RWPE2 (cell line): ENCODE results near the gene CYB5R3.

Source experiments
- ATAC-seq: fragments of 200-7000 bp; cut with Tn5 transposase; 3 replicates; pipeline ENCODE4 v1.9.1; 2021; ENCODE audit warnings: low read depth
- DNase-seq: peaks from one replicate; pipeline ENCODE4 v3.0.0-alpha.2; 2020; ENCODE audit warnings: low spot score
- H3K27ac ChIP-seq: fragments of 450-650 bp; 2 replicates; pipeline ENCODE4 v1.5.1; 2017; ENCODE audit warnings: mild to moderate bottlenecking; ENCODE audit not compliant: poor library complexity, severe bottlenecking
- H3K27me3 ChIP-seq: fragments of 250-450 bp; sonication (Bioruptor Pico); 2 replicates; pipeline ENCODE4 v1.5.1; 2021; ENCODE audit warnings: mild to moderate bottlenecking, moderate library complexity; ENCODE audit not compliant: insufficient read depth, poor library complexity, severe bottlenecking
- H3K36me3 ChIP-seq: fragments of 250-450 bp; sonication (Bioruptor Pico); 2 replicates; pipeline ENCODE4 v1.5.1; 2020; ENCODE audit warnings: low read depth, mild to moderate bottlenecking, moderate library complexity
- H3K4me1 ChIP-seq: fragments of 250-450 bp; sonication (Bioruptor Pico); 2 replicates; pipeline ENCODE4 v1.5.1; 2021; ENCODE audit warnings: mild to moderate bottlenecking, moderate library complexity; ENCODE audit not compliant: insufficient read depth, poor library complexity, severe bottlenecking
- H3K4me3 ChIP-seq: fragments of 250-450 bp; sonication (Bioruptor Pico); 2 replicates; pipeline ENCODE4 v1.5.1; 2021; ENCODE audit warnings: mild to moderate bottlenecking, moderate library complexity; ENCODE audit not compliant: severe bottlenecking
- H3K9me3 ChIP-seq: fragments of 250-450 bp; sonication (Bioruptor Pico); 2 replicates; pipeline ENCODE4 v1.5.1; 2021; ENCODE audit warnings: mild to moderate bottlenecking, moderate library complexity; ENCODE audit not compliant: severe bottlenecking
- CTCF ChIP-seq: fragments of 450-650 bp; IDR thresholded peaks from one replicate; pipeline ENCODE4 v1.5.1; 2017; ENCODE audit warnings: mild to moderate bottlenecking, moderate library complexity; ENCODE audit not compliant: poor library complexity, severe bottlenecking

CYB5R3 gene

DNA sequence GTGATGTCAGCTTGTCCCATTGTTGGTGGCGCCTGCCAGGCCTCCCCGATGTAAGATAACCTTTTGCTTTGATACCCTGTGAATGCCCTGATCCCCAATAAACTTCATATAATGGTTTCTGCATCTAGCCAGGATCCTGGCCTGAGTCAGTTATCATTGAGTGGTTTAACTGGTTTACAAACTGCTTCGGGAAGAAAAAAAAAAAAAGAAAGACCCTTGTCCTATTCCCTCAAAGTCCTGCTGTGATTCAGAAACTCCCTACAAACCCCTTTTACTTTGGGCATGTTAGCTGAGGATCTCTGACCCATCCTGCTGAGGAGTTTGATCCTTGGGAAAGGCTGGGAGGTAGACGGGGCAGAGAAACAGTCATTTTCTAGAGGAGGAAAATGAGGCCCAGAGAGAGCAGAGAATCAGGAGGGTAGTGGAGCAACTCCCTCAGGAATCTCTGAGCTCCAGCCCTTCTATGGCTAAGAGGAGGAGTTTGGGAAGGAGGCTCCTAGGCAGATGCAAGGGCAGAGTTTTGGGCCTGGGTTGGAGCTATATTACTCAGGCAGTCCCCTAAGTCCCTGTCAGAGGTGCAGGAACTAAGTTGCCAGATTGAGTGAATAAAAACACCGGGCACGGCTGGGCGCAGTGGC, 5.4 kb upstream of the CYB5R3 start:
- no peak for TF ChIP-seq CTCF
- Histone ChIP-seq H3K27me3 (no peaks in the 10 kb centered on the region), H3K4me1 (no peaks in the 10 kb centered on the region), H3K36me3 (no peaks in the 10 kb centered on the region), H3K4me3 (no peak overlapping the region), H3K27ac (no peak overlapping the region), H3K9me3 (peaks cover 1% of the 10 kb centered on the region)
- no peak for DNase-seq
- ATAC-seq = no peak

DNA sequence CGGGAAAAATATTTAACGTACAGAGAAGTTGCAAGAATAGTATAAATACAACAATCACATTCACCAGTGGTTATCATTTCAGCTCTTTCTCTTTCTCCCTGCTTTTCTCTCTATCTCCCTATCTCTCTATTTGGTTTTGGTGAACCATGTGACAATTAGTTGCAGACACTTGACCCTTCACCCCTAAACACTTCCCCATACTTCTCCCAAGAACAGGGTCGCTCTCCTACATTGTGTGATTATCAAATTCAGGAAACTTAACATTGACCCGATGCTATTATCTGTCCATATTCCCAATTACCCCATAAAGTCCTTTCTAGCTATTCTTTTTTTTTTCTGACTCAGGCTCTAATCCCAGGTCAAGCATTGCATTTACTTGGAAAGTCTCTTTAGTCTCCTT, 4.8 kb upstream of the CYB5R3 start:
- no peak for TF ChIP-seq CTCF
- DNase-seq = no peak
- no peaks in the 10 kb centered on the region for H3K9me3 ChIP-seq
- H3K36me3 ChIP-seq = no peaks in the 10 kb centered on the region
- H3K27me3 ChIP-seq = no peaks in the 10 kb centered on the region
- H3K4me1 ChIP-seq = no peaks in the 10 kb centered on the region
- no peak overlapping the region for H3K4me3 ChIP-seq
- H3K27ac ChIP-seq = no peak overlapping the region
- ATAC-seq = no peak

GRCh38 chr22:42651134-42651533, 1.9 kb upstream of the CYB5R3 start:
- DNase-seq (no peak), ATAC-seq (0 out of 3 replicates have a peak, but pooled peaks have one; percentile 13)
- H3K27me3 ChIP-seq = no peaks in the 10 kb centered on the region
- no peak overlapping the region for H3K4me3 ChIP-seq
- H3K36me3 ChIP-seq = no peaks in the 10 kb centered on the region
- peaks cover 7% of the 10 kb centered on the region for H3K4me1 ChIP-seq
- no peak for TF ChIP-seq CTCF
- H3K27ac ChIP-seq = no peak overlapping the region
- no peaks in the 10 kb centered on the region for H3K9me3 ChIP-seq

- Histone ChIP-seq H3K9me3 (no peaks in the 10 kb centered on the region), H3K4me3 (peak overlapping the region; percentile 63), H3K27me3 (no peaks in the 10 kb centered on the region), H3K4me1 (peaks cover 22% of the 10 kb centered on the region), H3K36me3 (no peaks in the 10 kb centered on the region; the same call in 1 of the 2 replicates), H3K27ac (peak overlapping the region; percentile 60)
- DNase-seq (no peak), ATAC-seq (peak; percentile 40; the same call in 2 of the 3 replicates)
- no peak for TF ChIP-seq CTCF
Observed at GRCh38 chr22:42648368-42649245, 585 bp downstream of the CYB5R3 start.
